Measurements from ENCODE around the gene ARL6IP1. TPM values are rescaled to one million over a fixed set of nuclear protein-coding genes. Genes with fewer than 3 reads are reported as not detected.

The ARL6IP1 gene
- total and polyA plus RNA-seq, 7 donors, result 39.6 to 148 (median 107) TPM

GRCh38 chr16:18839555-18839954, 38.2 kb upstream of the ARL6IP1 start:
- TF ChIP-seq POLR2AphosphoS5 (IDR thresholded peaks at IDR 0.05) (no peak), CTCF (IDR thresholded peaks at IDR 0.05) (no peak), POLR2A (IDR thresholded peaks at IDR 0.05) (no peak), EP300 (IDR thresholded peaks at IDR 0.05) (no peak)
- no peak overlapping the region for H3K27ac ChIP-seq
- WGBS, 2 donors, result 42 to 80% methylated on average over 6 of the region's 6 CpGs
- H3K4me3 ChIP-seq, result no peak overlapping the region
- intact Hi-C loops (cut with DNase I), result no loop called here
- H3K4me1 ChIP-seq, result no peaks in the 10 kb centered on the region
- no peaks in the 10 kb centered on the region for H3K9me3 ChIP-seq
- DNase-seq, result no peak
- peaks cover 34 to 98% (median 61%) of the 10 kb centered on the region in 4 donors for H3K36me3 ChIP-seq
- no peaks in the 10 kb centered on the region for H3K27me3 ChIP-seq

- Histone ChIP-seq H3K27ac (no peak overlapping the region), H3K4me3 (no peak overlapping the region), H3K9me3 (no peaks in the 10 kb centered on the region), H3K4me1 (no peaks in the 10 kb centered on the region), H3K36me3 (peaks cover 42 to 100% (median 79%) of the 10 kb centered on the region in 4 donors), H3K27me3 (no peaks in the 10 kb centered on the region)
- DNase-seq, result no peak
- intact Hi-C loops (cut with DNase I), result no loop called here
- TF ChIP-seq EP300 (IDR thresholded peaks at IDR 0.05) (no peak), CTCF (IDR thresholded peaks at IDR 0.05) (no peak), POLR2A (IDR thresholded peaks at IDR 0.05) (no peak), POLR2AphosphoS5 (IDR thresholded peaks at IDR 0.05) (no peak)
Measured at GRCh38 chr16:18836702-18837101, 35.4 kb upstream of the ARL6IP1 start.

GRCh38 chr16:18834864-18835263, 33.5 kb upstream of the ARL6IP1 start:
- Histone ChIP-seq H3K36me3 (peaks cover 38 to 100% (median 76%) of the 10 kb centered on the region in 4 donors), H3K27me3 (no peaks in the 10 kb centered on the region), H3K27ac (no peak overlapping the region), H3K4me3 (no peak overlapping the region), H3K9me3 (no peaks in the 10 kb centered on the region), H3K4me1 (no peaks in the 10 kb centered on the region)
- no peak for DNase-seq
- WGBS, 2 donors, result 50 to 72% methylated on average over 4 of the region's 4 CpGs
- intact Hi-C loops (cut with DNase I), result no loop called here
- TF ChIP-seq POLR2AphosphoS5 (IDR thresholded peaks at IDR 0.05) (no peak), EP300 (IDR thresholded peaks at IDR 0.05) (no peak), CTCF (IDR thresholded peaks at IDR 0.05) (no peak), POLR2A (IDR thresholded peaks at IDR 0.05) (no peak)

GRCh38 chr16:18833707-18834505, 32.6 kb upstream of the ARL6IP1 start:
- Histone ChIP-seq H3K27ac (no peak overlapping the region), H3K4me3 (no peak overlapping the region), H3K9me3 (no peaks in the 10 kb centered on the region), H3K27me3 (no peaks in the 10 kb centered on the region), H3K36me3 (peaks cover 33 to 100% (median 79%) of the 10 kb centered on the region in 4 donors), H3K4me1 (no peaks in the 10 kb centered on the region)
- DNase-seq, result no peak
- intact Hi-C loops (cut with DNase I), result no loop called here
- WGBS, 2 donors, result 39 to 80% methylated on average over 9 of the region's 9 CpGs
- no peak for TF ChIP-seq POLR2AphosphoS5 (IDR thresholded peaks at IDR 0.05)
- no peak for TF ChIP-seq CTCF (IDR thresholded peaks at IDR 0.05)
- no peak for TF ChIP-seq POLR2A (IDR thresholded peaks at IDR 0.05)
- TF ChIP-seq EP300 (IDR thresholded peaks at IDR 0.05), result no peak
